ENCODE data around the gene SCG5.

The SCG5 gene

GRCh38 chr15:32671339-32672325, 30.1 kb downstream of the SCG5 start:
- TF ChIP-seq, protein P1, sequence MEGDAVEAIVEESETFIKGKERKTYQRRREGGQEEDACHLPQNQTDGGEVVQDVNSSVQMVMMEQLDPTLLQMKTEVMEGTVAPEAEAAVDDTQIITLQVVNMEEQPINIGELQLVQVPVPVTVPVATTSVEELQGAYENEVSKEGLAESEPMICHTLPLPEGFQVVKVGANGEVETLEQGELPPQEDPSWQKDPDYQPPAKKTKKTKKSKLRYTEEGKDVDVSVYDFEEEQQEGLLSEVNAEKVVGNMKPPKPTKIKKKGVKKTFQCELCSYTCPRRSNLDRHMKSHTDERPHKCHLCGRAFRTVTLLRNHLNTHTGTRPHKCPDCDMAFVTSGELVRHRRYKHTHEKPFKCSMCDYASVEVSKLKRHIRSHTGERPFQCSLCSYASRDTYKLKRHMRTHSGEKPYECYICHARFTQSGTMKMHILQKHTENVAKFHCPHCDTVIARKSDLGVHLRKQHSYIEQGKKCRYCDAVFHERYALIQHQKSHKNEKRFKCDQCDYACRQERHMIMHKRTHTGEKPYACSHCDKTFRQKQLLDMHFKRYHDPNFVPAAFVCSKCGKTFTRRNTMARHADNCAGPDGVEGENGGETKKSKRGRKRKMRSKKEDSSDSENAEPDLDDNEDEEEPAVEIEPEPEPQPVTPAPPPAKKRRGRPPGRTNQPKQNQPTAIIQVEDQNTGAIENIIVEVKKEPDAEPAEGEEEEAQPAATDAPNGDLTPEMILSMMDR (IDR thresholded peaks at IDR 0.05; ENCODE audit: extremely low read depth, insufficient read depth, missing control alignments): no peak
- DNase-seq (ENCODE audit: low spot score): no peak
- in situ Hi-C loops (cut with MboI; ENCODE audit: low pct_unique_long_range_greater_than_20kb, low sequenced_read_pairs, unreplicated experiment): loop anchor here (25.0 kb wide), 1 partner anchor 166 kb away; no protein-coding TSS in a partner anchor

DNA sequence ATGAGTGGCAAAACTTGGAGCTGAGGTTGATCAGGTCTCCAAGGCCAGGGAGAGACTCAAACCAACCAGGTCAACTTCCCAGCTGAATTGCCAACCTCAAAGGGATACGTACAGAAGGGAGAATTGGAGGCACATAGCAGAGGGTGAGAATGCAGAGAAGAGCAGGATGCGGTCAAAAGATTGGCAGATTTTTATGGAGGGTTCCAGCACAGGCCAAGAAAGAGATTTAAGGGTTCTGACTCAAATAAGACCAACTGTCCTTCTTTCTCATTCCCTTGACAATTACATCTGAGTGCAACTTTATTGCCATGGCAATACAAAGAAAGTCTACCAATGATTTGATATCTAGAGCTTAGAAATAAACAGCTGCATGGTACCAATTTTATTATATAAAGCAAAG, 33.2 kb downstream of the SCG5 start:
- in situ Hi-C loops (cut with MboI; ENCODE audit: low pct_unique_long_range_greater_than_20kb, low sequenced_read_pairs, unreplicated experiment): loop anchor here (25.0 kb wide), 1 partner anchor 163 kb away; no protein-coding TSS in a partner anchor
- no peak for DNase-seq (ENCODE audit: low spot score)
- TF ChIP-seq, protein P1 (IDR thresholded peaks at IDR 0.05; ENCODE audit: extremely low read depth, insufficient read depth, missing control alignments): no peak

- no peak for DNase-seq (ENCODE audit: low spot score)
- in situ Hi-C loops (cut with MboI; ENCODE audit: low pct_unique_long_range_greater_than_20kb, low sequenced_read_pairs, unreplicated experiment): no loop called here
- TF ChIP-seq, protein P1 (IDR thresholded peaks at IDR 0.05; ENCODE audit: extremely low read depth, insufficient read depth, missing control alignments): no peak
Measured at GRCh38 chr15:32675466-32675865, 34.0 kb downstream of the SCG5 start.

- in situ Hi-C loops (cut with MboI; ENCODE audit: low pct_unique_long_range_greater_than_20kb, low sequenced_read_pairs, unreplicated experiment): no loop called here
- no peak for DNase-seq (ENCODE audit: low spot score)
- TF ChIP-seq, protein P1 (IDR thresholded peaks at IDR 0.05; ENCODE audit: extremely low read depth, insufficient read depth, missing control alignments): no peak
Measured at GRCh38 chr15:32676169-32676568, 34.7 kb downstream of the SCG5 start.

GRCh38 chr15:32677238-32677750, 35.8 kb downstream of the SCG5 start:
- in situ Hi-C loops (cut with MboI; ENCODE audit: low pct_unique_long_range_greater_than_20kb, low sequenced_read_pairs, unreplicated experiment): no loop called here
- TF ChIP-seq, protein P1 (IDR thresholded peaks at IDR 0.05; ENCODE audit: extremely low read depth, insufficient read depth, missing control alignments): no peak
- DNase-seq (ENCODE audit: low spot score): no peak

DNA sequence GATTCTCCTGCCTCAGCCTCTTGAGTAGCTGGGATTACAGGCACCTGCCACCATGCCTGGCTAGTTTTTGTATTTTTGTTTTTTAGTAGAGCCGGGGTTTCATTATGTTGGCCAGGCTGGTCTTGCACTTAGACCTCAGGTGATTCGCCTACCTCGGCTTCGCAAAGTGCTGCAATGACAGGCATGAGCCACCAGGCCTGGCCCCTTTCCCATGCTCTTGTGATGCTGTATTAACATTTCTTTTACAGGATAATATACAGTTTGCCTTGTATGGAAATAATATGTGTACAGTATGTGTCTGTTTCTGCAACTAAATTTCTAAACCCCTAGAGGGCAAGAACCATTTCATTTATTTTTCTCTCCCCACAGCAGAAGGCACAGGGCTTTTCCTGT, 37.8 kb downstream of the SCG5 start:
- TF ChIP-seq, protein P1 (IDR thresholded peaks at IDR 0.05; ENCODE audit: extremely low read depth, insufficient read depth, missing control alignments): no peak
- in situ Hi-C loops (cut with MboI; ENCODE audit: low pct_unique_long_range_greater_than_20kb, low sequenced_read_pairs, unreplicated experiment): no loop called here
- DNase-seq (ENCODE audit: low spot score): no peak
